Suprapubic skin (tissue), 4 donors: ENCODE data around the gene AGAP1.

Experiments
- CTCF ChIP-seq, 2 donors: fragments of 200-600 bp in 1 of 2; fragments of 450-650 bp in 1 of 2; sonication (generic) in 1 of 2; IDR thresholded peaks; one replicate each; pipeline ENCODE4 v1.5.1; 2016 to 2019; ENCODE audit warnings: antibody characterized with exemption in 2 of 2, mild to moderate bottlenecking in 1 of 2, moderate library complexity in 1 of 2
- EP300 ChIP-seq: sonication (generic); formaldehyde crosslinking; IDR thresholded peaks from one replicate; pipeline ENCODE4 v1.6.1; 2017; ENCODE audit warnings: antibody characterized with exemption
- POLR2A ChIP-seq, 2 donors: fragments of 450-650 bp; IDR thresholded peaks; one replicate each; pipeline ENCODE4 v1.6.1; 2017; ENCODE audit warnings: antibody characterized with exemption in 2 of 2, mild to moderate bottlenecking in 2 of 2, moderate library complexity in 2 of 2
- POLR2AphosphoS5 ChIP-seq, 3 donors: sonication (generic); formaldehyde crosslinking; IDR thresholded peaks; one replicate each; pipeline ENCODE4 v1.6.1; 2017; ENCODE audit warnings: antibody characterized with exemption in 3 of 3

GRCh38 chr2:235706506-235706905, 212.7 kb downstream of the AGAP1 start:
- TF ChIP-seq CTCF (IDR thresholded peaks at IDR 0.05) = no peak
- no peak for TF ChIP-seq POLR2AphosphoS5 (IDR thresholded peaks at IDR 0.05)
- no peak for TF ChIP-seq POLR2A (IDR thresholded peaks at IDR 0.05)
- no peak for TF ChIP-seq EP300
